PC-9 (cell line): ENCODE measurements around the gene NRGN.

Source experiments
- EZH2 ChIP-seq: fragments of 200-600 bp; sonication (generic); IDR thresholded peaks from 2 replicates; pipeline ENCODE4 v1.8.0; 2017; ENCODE audit warnings: antibody characterized with exemption, low read depth
- TF ChIP-seq, protein P1 (sequence below): fragments of 200-600 bp; sonication (generic); conservative IDR thresholded peaks from 2 replicates; pipeline ENCODE4 v1.6.1; 2017; ENCODE audit warnings: mixed run types, antibody characterized with exemption, mild to moderate bottlenecking, moderate library complexity

DNA sequence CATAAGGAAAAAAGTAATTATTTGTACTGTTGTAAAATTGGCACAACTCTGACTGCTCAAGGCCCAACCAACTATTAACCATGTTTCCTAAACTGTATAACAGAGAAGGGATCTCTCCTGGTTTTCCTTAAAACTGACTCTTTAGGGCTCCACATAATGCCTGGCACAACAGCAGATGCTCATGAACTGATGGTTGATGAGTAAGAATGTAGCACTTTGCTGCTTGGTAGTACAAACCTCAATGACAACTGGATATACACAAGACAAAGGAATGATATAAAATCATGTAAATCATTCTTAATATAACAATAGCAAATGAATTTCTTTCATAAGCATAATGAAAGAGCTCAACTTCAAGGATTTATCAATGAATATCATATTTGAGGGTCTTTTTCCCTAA, 48.8 kb downstream of the NRGN start:
- TF ChIP-seq, protein P1, sequence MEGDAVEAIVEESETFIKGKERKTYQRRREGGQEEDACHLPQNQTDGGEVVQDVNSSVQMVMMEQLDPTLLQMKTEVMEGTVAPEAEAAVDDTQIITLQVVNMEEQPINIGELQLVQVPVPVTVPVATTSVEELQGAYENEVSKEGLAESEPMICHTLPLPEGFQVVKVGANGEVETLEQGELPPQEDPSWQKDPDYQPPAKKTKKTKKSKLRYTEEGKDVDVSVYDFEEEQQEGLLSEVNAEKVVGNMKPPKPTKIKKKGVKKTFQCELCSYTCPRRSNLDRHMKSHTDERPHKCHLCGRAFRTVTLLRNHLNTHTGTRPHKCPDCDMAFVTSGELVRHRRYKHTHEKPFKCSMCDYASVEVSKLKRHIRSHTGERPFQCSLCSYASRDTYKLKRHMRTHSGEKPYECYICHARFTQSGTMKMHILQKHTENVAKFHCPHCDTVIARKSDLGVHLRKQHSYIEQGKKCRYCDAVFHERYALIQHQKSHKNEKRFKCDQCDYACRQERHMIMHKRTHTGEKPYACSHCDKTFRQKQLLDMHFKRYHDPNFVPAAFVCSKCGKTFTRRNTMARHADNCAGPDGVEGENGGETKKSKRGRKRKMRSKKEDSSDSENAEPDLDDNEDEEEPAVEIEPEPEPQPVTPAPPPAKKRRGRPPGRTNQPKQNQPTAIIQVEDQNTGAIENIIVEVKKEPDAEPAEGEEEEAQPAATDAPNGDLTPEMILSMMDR, result no peak
- TF ChIP-seq EZH2, result no peak
